B cell (primary cell): ENCODE measurements around the gene TCP1. TPM values are rescaled to one million over a fixed set of nuclear protein-coding genes. Genes with fewer than 3 reads are reported as not detected.
"Not testable (repeated sequence)": the region's sequence is repeated elsewhere in the genome, so short reads cannot be mapped to it uniquely, and the experiment has no call there.

Experiments
- ATAC-seq: fragments of 200-7000 bp; cut with Tn5 transposase; one replicate; pipeline ENCODE4 v1.10.0; 2021; ENCODE audit warnings: low read depth, mild to moderate bottlenecking, moderate number of reproducible peaks, moderate library complexity
- CTCF ChIA-PET: fragments of 350-600 bp; sonication (Branson Sonifier 250); formaldehyde crosslinking; loops from one replicate; lab custom pipeline; 2021; ENCODE audit warnings: antibody characterized with exemption, inconsistent platforms; lab: Charles Lee
- POLR2A ChIA-PET: fragments of 350-600 bp; sonication (Branson Sonifier 250); formaldehyde crosslinking; loops from one replicate; lab custom pipeline; 2021; ENCODE audit warnings: antibody characterized with exemption; lab: Charles Lee
- DNase-seq: peaks from one replicate; pipeline ENCODE4 v3.0.0; 2013
- H2AFZ ChIP-seq: 2 replicates; pipeline ENCODE4 v1.6.1; 2012; ENCODE audit warnings: mild to moderate bottlenecking, low read depth, low read length; ENCODE audit not compliant: insufficient read depth, poor library complexity, severe bottlenecking
- H3K27ac ChIP-seq, 2 donors: 1 replicate in 1 of 2; 2 replicates in 1 of 2; pipeline ENCODE4 v1.5.1; 2012 to 2013; ENCODE audit warnings: low read length in 2 of 2, mild to moderate bottlenecking in 2 of 2, moderate library complexity in 1 of 2
- H3K27me3 ChIP-seq, 4 experiments: fragments of 200-600 bp in 1 of 4; sonication (generic) in 1 of 4; replicated peaks in 1 of 4; 1 replicate in 2 of 4; 2 replicates in 2 of 4; pipeline versions ENCODE4 v1.6.1 to v1.7.0; 2013 to 2016; ENCODE audit warnings: low read length in 3 of 4, mild to moderate bottlenecking in 2 of 4, mixed read lengths in 1 of 4, moderate library complexity in 1 of 4; ENCODE audit not compliant: insufficient read depth in 4 of 4, control insufficient read depth in 3 of 4; ENCODE audit errors: control extremely low read depth in 1 of 4
- H3K36me3 ChIP-seq, 2 experiments: replicated peaks in 1 of 2; 1 replicate in 1 of 2; 2 replicates in 1 of 2; pipeline versions ENCODE4 v1.6.1 to v1.7.1; 2013; ENCODE audit warnings: low read length in 1 of 2; ENCODE audit not compliant: insufficient read depth in 2 of 2, control insufficient read depth in 1 of 2; ENCODE audit errors: control extremely low read depth in 1 of 2, extremely low read depth in 1 of 2
- H3K4me1 ChIP-seq, 2 donors: fragments of 200-600 bp in 1 of 2; sonication (generic) in 1 of 2; 1 replicate in 1 of 2; 2 replicates in 1 of 2; pipeline versions ENCODE4 v1.5.1 to v1.6.1; 2013 to 2017; ENCODE audit warnings: low read length in 2 of 2; ENCODE audit not compliant: control insufficient read depth in 2 of 2, insufficient read depth in 2 of 2
- H3K4me2 ChIP-seq: replicated peaks from 2 replicates; pipeline ENCODE3; 2012; ENCODE audit warnings: mild to moderate bottlenecking, low read depth, low read length; ENCODE audit not compliant: poor library complexity, severe bottlenecking
- H3K4me3 ChIP-seq, 5 experiments: fragments of 200-600 bp in 1 of 5; sonication (generic) in 1 of 5; 1 replicate in 3 of 5; 2 replicates in 2 of 5; pipeline versions ENCODE4 v1.5.1 to v1.7.0; 2011 to 2016; ENCODE audit warnings: low read length in 4 of 5, mild to moderate bottlenecking in 4 of 5, low read depth in 2 of 5, control low read depth in 1 of 5, moderate library complexity in 1 of 5; ENCODE audit not compliant: insufficient read depth in 1 of 5; ENCODE audit errors: control extremely low read depth in 1 of 5, extremely low read depth in 1 of 5
- H3K79me2 ChIP-seq: fragments of 200-600 bp; sonication (generic); one replicate; pipeline ENCODE4 v1.6.0; 2016; ENCODE audit warnings: low read length; ENCODE audit not compliant: control insufficient read depth, insufficient read depth
- H3K9ac ChIP-seq: fragments of 200-600 bp; sonication (generic); 2 replicates; pipeline ENCODE4 v1.6.1; 2017; ENCODE audit warnings: mild to moderate bottlenecking, low read length, moderate library complexity
- H3K9me3 ChIP-seq, 3 donors: one replicate each; pipeline versions ENCODE4 v1.6.1 to v1.7.1; 2013; ENCODE audit warnings: low read length in 2 of 3; ENCODE audit not compliant: control insufficient read depth in 2 of 3, insufficient read depth in 1 of 3; ENCODE audit errors: control extremely low read depth in 1 of 3
- H4K20me1 ChIP-seq: 2 replicates; pipeline ENCODE4 v1.6.0; 2012; ENCODE audit warnings: mild to moderate bottlenecking, low read length; ENCODE audit not compliant: insufficient read depth, control insufficient read depth, poor library complexity, severe bottlenecking
- H3K27ac Mint-ChIP-seq: one replicate; pipeline ENCODE4 v1.8.0; 2021; ENCODE audit warnings: mixed read lengths
- H3K27me3 Mint-ChIP-seq: one replicate; pipeline ENCODE4 v1.8.0; 2021; ENCODE audit warnings: mixed read lengths
- H3K4me1 Mint-ChIP-seq: one replicate; pipeline ENCODE4 v1.8.0; 2021; ENCODE audit warnings: mixed read lengths
- H3K4me3 Mint-ChIP-seq: one replicate; pipeline ENCODE4 v1.8.0; 2021; ENCODE audit warnings: mixed read lengths
- H3K9me3 Mint-ChIP-seq: one replicate; pipeline ENCODE4 v1.8.0; 2022; ENCODE audit warnings: mixed read lengths; ENCODE audit not compliant: insufficient read depth
- CTCF ChIP-seq: fragments of 200-600 bp; IDR thresholded peaks from one replicate; pipeline ENCODE4 v1.8.0; 2022; ENCODE audit warnings: antibody characterized with exemption, mild to moderate bottlenecking
- EZH2 ChIP-seq: IDR thresholded peaks from 2 replicates; pipeline ENCODE4 v1.6.1; 2012; ENCODE audit warnings: borderline replicate concordance, low read depth, mild to moderate bottlenecking, moderate library complexity, low read length; ENCODE audit not compliant: insufficient read depth, poor library complexity, severe bottlenecking
- WGBS: methylation state at CpG from one replicate; pipeline ENCODE4 v1.1.5; 2013; ENCODE audit warnings: missing lambda C conversion rate; ENCODE audit not compliant: insufficient coverage; 5-methylcytosine and 5-hydroxymethylcytosine counted together
- intact Hi-C: fragments of 100-400 bp; cut with micrococcal nuclease; formaldehyde crosslinking; loops from one replicate; pipeline ENCODE4 v1.10.0; 2022
- polyA plus RNA-seq: library from polyadenylated mRNA; depleted of rRNA; stranded (reverse); fragments of >200 nt; gene quantifications from 2 replicates; pipeline ENCODE4 v1.2.3, GENCODE V29; 2012
- total RNA-seq, 2 donors: library from RNA; stranded (reverse); fragments of 120-200 nt in 1 of 2; gene quantifications; 1 replicate in 1 of 2; 2 replicates in 1 of 2; pipeline versions ENCODE4 v1.2.3 to v1.2.4, GENCODE V29; 2013 to 2022

Gene TCP1
- total and polyA plus RNA-seq, 2 donors (not counting 1 experiment from before 2014, with no cell fraction given) = 63.8 to 137 TPM

- 98% methylated on average over 7 of the region's 13 CpGs for WGBS
- no peak overlapping the region for H3K4me3 Mint-ChIP-seq
- no peak overlapping the region for H3K27ac Mint-ChIP-seq
- no peak for TF ChIP-seq EZH2
- no peak for TF ChIP-seq CTCF
- Histone ChIP-seq H3K79me2 (no peaks in the 10 kb centered on the region), H3K4me2 (no peak overlapping the region), H3K4me3 (no peak overlapping the region), H2AFZ (no peak overlapping the region), H3K27ac (no peak overlapping the region), H3K9ac (no peak overlapping the region), H3K4me1 (peaks cover 20 to 22% of the 10 kb centered on the region in 2 donors), H3K36me3 (no peaks in the 10 kb centered on the region), H4K20me1 (no peaks in the 10 kb centered on the region), H3K9me3 (peaks cover 0 to 7% (median 0%) of the 10 kb centered on the region in 3 donors), H3K27me3 (no peaks in the 10 kb centered on the region)
- intact Hi-C loops = no loop called here
- peaks cover 14% of the 10 kb centered on the region for H3K4me1 Mint-ChIP-seq
- H3K9me3 Mint-ChIP-seq = peaks cover 3% of the 10 kb centered on the region
- POLR2A ChIA-PET = no interaction called here
- ATAC-seq (no peak), DNase-seq (no peak)
- CTCF ChIA-PET = no interaction called here
- no peaks in the 10 kb centered on the region for H3K27me3 Mint-ChIP-seq
Measured at GRCh38 chr6:159826004-159826403, 36.6 kb upstream of the TCP1 start.

GRCh38 chr6:159824690-159825089 is 35.3 kb upstream of the TCP1 start:
- H3K4me1 Mint-ChIP-seq = peaks cover 22% of the 10 kb centered on the region
- H3K4me3 ChIP-seq, DNase-seq, H3K4me3 Mint-ChIP-seq, H3K27me3 ChIP-seq, H3K9me3 ChIP-seq, ATAC-seq, intact Hi-C loops, H3K79me2 ChIP-seq, CTCF ChIA-PET, H3K36me3 ChIP-seq, H4K20me1 ChIP-seq, H2AFZ ChIP-seq, H3K27ac ChIP-seq, H3K4me2 ChIP-seq, H3K27ac Mint-ChIP-seq, H3K27me3 Mint-ChIP-seq, H3K9ac ChIP-seq, H3K9me3 Mint-ChIP-seq, POLR2A ChIA-PET: not testable (repeated sequence)
- peaks cover 26 to 28% of the 10 kb centered on the region in 2 donors for H3K4me1 ChIP-seq
- WGBS = 96% methylated on average over 4 of the region's 9 CpGs
